HepG2 (cell line): ENCODE measurements around the gene ICAM3. TPM values are rescaled to one million over a fixed set of nuclear protein-coding genes. Genes with fewer than 3 reads are reported as not detected.

Source experiments
- ELF3 ChIP-seq: IDR thresholded peaks from 2 replicates; pipeline ENCODE4 v1.6.1; 2016; ENCODE audit warnings: missing genetic modification reagents, missing compliant biosample characterization
- HNF1B ChIP-seq: sonication (generic); formaldehyde crosslinking; IDR thresholded peaks from 2 replicates; pipeline ENCODE4 v1.5.1; 2020; ENCODE audit warnings: mild to moderate bottlenecking, moderate library complexity, missing genetic modification reagents
- MTA1 ChIP-seq: sonication (generic); formaldehyde crosslinking; IDR thresholded peaks from 2 replicates; pipeline ENCODE4 v1.4.0; 2020; ENCODE audit warnings: missing genetic modification reagents, mild to moderate bottlenecking, borderline replicate concordance
- PTBP1 ChIP-seq: fragments of 200-400 bp; formaldehyde crosslinking; IDR thresholded peaks from 2 replicates; pipeline ENCODE4 v1.6.1; 2018; ENCODE audit warnings: low read length, low read depth; ENCODE audit not compliant: poor library complexity, severe bottlenecking
- TFDP2 ChIP-seq: sonication (generic); formaldehyde crosslinking; IDR thresholded peaks from 2 replicates; pipeline ENCODE4 v1.4.0; 2020; ENCODE audit warnings: missing genetic modification reagents
- ZBTB26 ChIP-seq: IDR thresholded peaks from 2 replicates; pipeline ENCODE4 v1.6.1; 2016; ENCODE audit warnings: missing compliant biosample characterization, missing genetic modification reagents, borderline replicate concordance
- ZBTB38 ChIP-seq: sonication (generic); formaldehyde crosslinking; IDR thresholded peaks from 2 replicates; pipeline ENCODE4 v1.5.1; 2020; ENCODE audit warnings: mild to moderate bottlenecking, missing genetic modification reagents
- ZMAT3 ChIP-seq: sonication (generic); formaldehyde crosslinking; conservative IDR thresholded peaks from 2 replicates; pipeline ENCODE4 v1.7.0; 2021; ENCODE audit warnings: missing genetic modification reagents
- ZNF232 ChIP-seq: sonication (generic); formaldehyde crosslinking; IDR thresholded peaks from 2 replicates; pipeline ENCODE4 v1.4.0; 2020; ENCODE audit warnings: missing genetic modification reagents, borderline replicate concordance
- ZNF549 ChIP-seq: sonication (generic); formaldehyde crosslinking; IDR thresholded peaks from 2 replicates; pipeline ENCODE4 v1.5.0; 2020; ENCODE audit warnings: missing genetic modification reagents
- ZNF598 ChIP-seq: sonication (generic); formaldehyde crosslinking; IDR thresholded peaks from 2 replicates; pipeline ENCODE4 v1.5.1; 2020; ENCODE audit warnings: mild to moderate bottlenecking, missing genetic modification reagents, borderline replicate concordance
- ZNF768 ChIP-seq: sonication (generic); formaldehyde crosslinking; IDR thresholded peaks from 2 replicates; pipeline ENCODE4 v1.4.0; 2020; ENCODE audit warnings: missing genetic modification reagents
- ZSCAN22 ChIP-seq: sonication (generic); formaldehyde crosslinking; IDR thresholded peaks from 2 replicates; pipeline ENCODE4 v1.4.0; 2020; ENCODE audit warnings: mild to moderate bottlenecking, missing genetic modification reagents
- polyA plus RNA-seq, 8 experiments: library from polyadenylated mRNA; depleted of rRNA in 3 of 8; stranded (reverse) in 7 of 8; unstranded in 1 of 8; fragments of >200 nt; fragmentation: Illumina TruSeq in 4 of 8; extraction: Trizol in 4 of 8; gene quantifications; 2 replicates each; pipeline versions ENCODE4 v1.2.1 to v1.2.3, GENCODE V29; 2011 to 2016; ENCODE audit warnings: low read depth in 4 of 8, missing spikeins in 1 of 8, mixed read lengths in 1 of 8; ENCODE audit not compliant: insufficient read depth in 1 of 8
- total RNA-seq, 5 experiments: library from RNA; depleted of rRNA; stranded (reverse); fragments of >200 nt; fragmentation: Illumina TruSeq; extraction: Trizol; gene quantifications; 2 replicates each; pipeline ENCODE4 v1.2.3, GENCODE V29; 2016; ENCODE audit warnings: low read depth in 1 of 5

The ICAM3 gene
- total and polyA plus RNA-seq, 2 of the 13 experiments (the other 11 are each of a cell fraction or from before 2014, with no cell fraction given): 14.1 to 21.0 TPM

- TF ChIP-seq MTA1 (no peak), ZBTB38 (CRISPR knock-in tag) (no peak), ZNF232 (no peak), ZNF549 (CRISPR knock-in tag) (no peak), ELF3 (CRISPR knock-in tag) (0 out of 2 replicates have a peak, but pooled peaks have one; percentile 8), TFDP2 (CRISPR knock-in tag) (peak; percentile 24; the same call in 1 of the 2 replicates), PTBP1 (no peak), ZNF768 (CRISPR knock-in tag) (peak; percentile 91), ZNF598 (CRISPR knock-in tag) (0 out of 2 replicates have a peak, but pooled peaks have one; percentile 47), ZBTB26 (0 out of 2 replicates have a peak, but pooled peaks have one; percentile 14), HNF1B (CRISPR knock-in tag) (no peak), ZMAT3 (CRISPR knock-in tag) (peak; percentile 45; the same call in 1 of the 2 replicates), ZSCAN22 (CRISPR knock-in tag) (no peak)
Observed at GRCh38 chr19:10286803-10287737, 52.4 kb downstream of the ICAM3 start, which contains the start of gene ICAM4 (continued).
